Adrenal gland (tissue), 5 donors: ENCODE data around the gene SP8.
"Not testable (repeated sequence)": the region's sequence is repeated elsewhere in the genome, so short reads cannot be mapped to it uniquely, and the experiment has no call there.

Source experiments
- POLR2A ChIP-seq, 2 donors: fragments of 450-650 bp; IDR thresholded peaks; one replicate each; pipeline ENCODE4 v1.6.1; 2017; ENCODE audit warnings: antibody characterized with exemption in 2 of 2, mild to moderate bottlenecking in 2 of 2, moderate library complexity in 1 of 2
- TF ChIP-seq, protein P1 (sequence below), 6 experiments: fragments of 450-650 bp in 4 of 6; fragments of 200-600 bp in 2 of 6; sonication (generic) in 1 of 6; IDR thresholded peaks; 1 replicate in 5 of 6; 2 replicates in 1 of 6; pipeline versions ENCODE4 v1.5.1 to v1.8.0; 2016 to 2021; ENCODE audit warnings: antibody characterized with exemption in 6 of 6, mild to moderate bottlenecking in 2 of 6, moderate library complexity in 1 of 6
- donor health status: DM: no; HTN: no; CAD: no.

DNA sequence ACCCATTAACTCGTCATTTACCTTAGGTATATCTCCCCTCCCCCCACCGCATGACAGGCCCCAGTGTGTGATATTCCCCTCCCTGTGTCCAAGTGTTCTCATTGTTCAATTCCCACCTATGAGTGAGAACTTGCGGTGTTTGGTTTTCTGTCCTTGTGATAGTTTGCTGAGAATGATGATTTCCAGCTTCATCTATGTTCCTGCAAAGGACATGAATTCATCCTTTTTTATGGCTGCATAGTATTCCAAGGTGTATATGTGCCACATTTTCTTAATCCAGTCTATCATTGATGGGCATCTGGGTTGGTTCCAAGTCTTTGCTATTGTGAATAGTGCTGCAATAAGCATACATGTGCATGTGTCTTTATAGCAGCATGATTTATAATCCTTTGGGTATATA, 34.7 kb upstream of the SP8 start:
- TF ChIP-seq POLR2A (IDR thresholded peaks at IDR 0.05): not testable (repeated sequence)
- TF ChIP-seq, protein P1, sequence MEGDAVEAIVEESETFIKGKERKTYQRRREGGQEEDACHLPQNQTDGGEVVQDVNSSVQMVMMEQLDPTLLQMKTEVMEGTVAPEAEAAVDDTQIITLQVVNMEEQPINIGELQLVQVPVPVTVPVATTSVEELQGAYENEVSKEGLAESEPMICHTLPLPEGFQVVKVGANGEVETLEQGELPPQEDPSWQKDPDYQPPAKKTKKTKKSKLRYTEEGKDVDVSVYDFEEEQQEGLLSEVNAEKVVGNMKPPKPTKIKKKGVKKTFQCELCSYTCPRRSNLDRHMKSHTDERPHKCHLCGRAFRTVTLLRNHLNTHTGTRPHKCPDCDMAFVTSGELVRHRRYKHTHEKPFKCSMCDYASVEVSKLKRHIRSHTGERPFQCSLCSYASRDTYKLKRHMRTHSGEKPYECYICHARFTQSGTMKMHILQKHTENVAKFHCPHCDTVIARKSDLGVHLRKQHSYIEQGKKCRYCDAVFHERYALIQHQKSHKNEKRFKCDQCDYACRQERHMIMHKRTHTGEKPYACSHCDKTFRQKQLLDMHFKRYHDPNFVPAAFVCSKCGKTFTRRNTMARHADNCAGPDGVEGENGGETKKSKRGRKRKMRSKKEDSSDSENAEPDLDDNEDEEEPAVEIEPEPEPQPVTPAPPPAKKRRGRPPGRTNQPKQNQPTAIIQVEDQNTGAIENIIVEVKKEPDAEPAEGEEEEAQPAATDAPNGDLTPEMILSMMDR (IDR thresholded peaks at IDR 0.05): not testable (repeated sequence)
